Epithelial cell of proximal tubule (primary cell): ENCODE results near the gene ABRAXAS1. TPM values are rescaled to one million over a fixed set of nuclear protein-coding genes. Genes with fewer than 3 reads are reported as not detected.

Experiments used
- DNase-seq: peaks from one replicate; pipeline ENCODE4 v3.0.0-alpha.2; 2011; ENCODE audit warnings: low read depth
- H3K4me3 ChIP-seq: 2 replicates; pipeline ENCODE4 v1.5.1; 2011; ENCODE audit warnings: low read depth, mild to moderate bottlenecking, low read length
- total RNA-seq: library from RNA; depleted of rRNA; stranded (reverse); fragments of >200 nt; gene quantifications from 2 replicates; pipeline ENCODE4 v1.2.3, GENCODE V29; 2015
- TF ChIP-seq, protein P1 (sequence below): conservative IDR thresholded peaks from 2 replicates; pipeline ENCODE4 v1.5.1; 2012; ENCODE audit warnings: low read depth, mild to moderate bottlenecking, low read length

Gene ABRAXAS1
- total RNA-seq, 1 donor from 2014 or later: 11.3 TPM

DNA sequence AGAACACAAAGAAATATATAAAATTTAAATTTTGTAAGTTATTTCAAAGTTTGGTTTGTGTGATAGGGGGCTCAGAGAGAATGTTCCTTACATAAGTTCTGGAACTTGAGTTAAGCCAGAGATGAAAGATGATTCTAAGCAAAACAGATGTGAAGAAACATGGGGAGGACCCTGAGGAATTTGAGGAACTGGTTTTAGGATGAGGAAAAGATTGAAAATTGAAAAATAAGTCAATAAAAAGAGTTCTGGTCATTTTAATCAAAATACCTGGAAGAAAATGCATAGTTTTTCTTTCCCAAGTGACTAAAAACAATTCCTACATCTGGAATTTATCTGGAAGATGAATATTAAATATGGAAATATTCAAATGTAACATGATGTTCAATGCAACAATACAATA, 66.7 kb downstream of the ABRAXAS1 start:
- TF ChIP-seq, protein P1, sequence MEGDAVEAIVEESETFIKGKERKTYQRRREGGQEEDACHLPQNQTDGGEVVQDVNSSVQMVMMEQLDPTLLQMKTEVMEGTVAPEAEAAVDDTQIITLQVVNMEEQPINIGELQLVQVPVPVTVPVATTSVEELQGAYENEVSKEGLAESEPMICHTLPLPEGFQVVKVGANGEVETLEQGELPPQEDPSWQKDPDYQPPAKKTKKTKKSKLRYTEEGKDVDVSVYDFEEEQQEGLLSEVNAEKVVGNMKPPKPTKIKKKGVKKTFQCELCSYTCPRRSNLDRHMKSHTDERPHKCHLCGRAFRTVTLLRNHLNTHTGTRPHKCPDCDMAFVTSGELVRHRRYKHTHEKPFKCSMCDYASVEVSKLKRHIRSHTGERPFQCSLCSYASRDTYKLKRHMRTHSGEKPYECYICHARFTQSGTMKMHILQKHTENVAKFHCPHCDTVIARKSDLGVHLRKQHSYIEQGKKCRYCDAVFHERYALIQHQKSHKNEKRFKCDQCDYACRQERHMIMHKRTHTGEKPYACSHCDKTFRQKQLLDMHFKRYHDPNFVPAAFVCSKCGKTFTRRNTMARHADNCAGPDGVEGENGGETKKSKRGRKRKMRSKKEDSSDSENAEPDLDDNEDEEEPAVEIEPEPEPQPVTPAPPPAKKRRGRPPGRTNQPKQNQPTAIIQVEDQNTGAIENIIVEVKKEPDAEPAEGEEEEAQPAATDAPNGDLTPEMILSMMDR: no peak
- no peak overlapping the region for H3K4me3 ChIP-seq
- DNase-seq: no peak

DNA sequence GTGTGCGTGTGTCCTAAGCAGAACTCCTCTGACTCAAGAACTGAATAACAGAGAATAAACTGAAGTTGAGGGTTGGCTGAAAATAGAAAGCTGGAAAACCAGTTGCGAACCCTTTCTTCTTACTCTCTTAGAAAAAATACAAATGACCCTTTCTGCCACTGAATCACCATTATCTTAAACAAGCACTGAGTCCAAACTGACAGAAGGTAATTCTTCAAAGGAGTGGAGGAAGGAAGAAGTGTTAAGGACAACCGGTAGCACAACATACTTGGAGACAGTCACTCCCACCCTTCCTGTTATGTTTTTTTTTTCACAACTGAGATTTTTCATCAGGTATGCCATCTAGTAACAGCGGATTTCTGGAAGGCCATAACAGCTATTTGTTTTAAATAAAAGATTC, 67.3 kb downstream of the ABRAXAS1 start:
- no peak for DNase-seq
- H3K4me3 ChIP-seq: no peak overlapping the region
- TF ChIP-seq, protein P1: no peak

- DNase-seq: no peak
- H3K4me3 ChIP-seq: no peak overlapping the region
- TF ChIP-seq, protein P1: no peak
These were observed 71.2 kb downstream of the ABRAXAS1 start for GRCh38 chr4:83413676-83414075.

Other genes starting within 250 kb of the ABRAXAS1 start
- 28.8 and 36.4 TPM in 2 replicates for gene COQ2, start 200.3 kb downstream of the ABRAXAS1 start, total RNA-seq
- gene HPSE, start 150.3 kb downstream of the ABRAXAS1 start, total RNA-seq: 0.69 and 3.8 TPM in 2 replicates
- 5.8 and 8.6 TPM in 2 replicates for gene HELQ, start 29.3 kb downstream of the ABRAXAS1 start, total RNA-seq
- gene MRPS18C, start 29.0 kb downstream of the ABRAXAS1 start, total RNA-seq: 19.0 and 32.1 TPM in 2 replicates
- 26.4 and 45.9 TPM in 2 replicates for gene GPAT3, start 51.0 kb upstream of the ABRAXAS1 start, total RNA-seq